ENCODE data around the gene CUL2.

Gene CUL2

GRCh38 chr10:35090162-35090954, at the start of gene CUL2:
CUL2 (minus strand) TSS chr10:35090341; CDS start chr10:35071317, 19,024 bp downstream.
- H3K27ac ChIP-seq (ENCODE audit: extremely low read depth, low read depth, low read length) = peak within 1 kb of the TSS; percentile 72
- peak within 1 kb of the TSS; percentile 84 for H3K4me3 ChIP-seq (ENCODE audit: low read depth, low read length)
- H3K4me1 ChIP-seq (ENCODE audit: control insufficient read depth, insufficient read depth, low read length) = peaks cover 6% of the 10 kb centered on the region; the same call in 1 of the 2 replicates
- no peaks in the 10 kb centered on the region for H3K9me3 ChIP-seq (ENCODE audit: control insufficient read depth, insufficient read depth, low read depth, low read length)
- ChIA-PET CTCF (interaction anchor here (1.0 kb wide), 1 partner anchor 36 kb away, joined by 3 read pairs; no protein-coding TSS in a partner anchor), POLR2A (interaction anchor here (1.1 to 1.6 kb wide), 2 partner anchors 36 to 96 kb away, joined by 3 to 4 read pairs; partner anchors contain the start of gene CREM)
- H3K36me3 ChIP-seq (ENCODE audit: control insufficient read depth in 2 of 2, insufficient read depth in 1 of 2, low read length in 2 of 2) = peaks cover 0 to 7% of the 10 kb centered on the region in 2 experiments; a peak in 2 of 3 replicates
- TF ChIP-seq AEBP2 (tag by site-specific recombination; IDR thresholded peaks at IDR 0.05; ENCODE audit: borderline replicate concordance) (no peak), ZBTB26 (tag by site-specific recombination; optimal IDR thresholded peaks at IDR 0.05) (peak; percentile 61), YY1 (tag by site-specific recombination; IDR thresholded peaks at IDR 0.05) (peak; percentile 74), ZNF580 (tag by site-specific recombination; IDR thresholded peaks at IDR 0.05) (0 out of 2 replicates have a peak, but pooled peaks have one; percentile 44), ZNF354C (tag by site-specific recombination; IDR thresholded peaks at IDR 0.05; ENCODE audit: borderline replicate concordance, low read depth) (no peak), REST (tag by site-specific recombination; IDR thresholded peaks at IDR 0.05) (0 out of 2 replicates have a peak, but pooled peaks have one; percentile 28), ZNF544 (tag by site-specific recombination; IDR thresholded peaks at IDR 0.05) (no peak), ZNF585B (tag by site-specific recombination; IDR thresholded peaks at IDR 0.05) (no peak), ZNF621 (tag by site-specific recombination; IDR thresholded peaks at IDR 0.05) (no peak), SCRT1 (tag by site-specific recombination; IDR thresholded peaks at IDR 0.05; ENCODE audit: borderline replicate concordance) (no peak), ZNF645 (tag by site-specific recombination; IDR thresholded peaks at IDR 0.05) (no peak), SP2 (tag by site-specific recombination; IDR thresholded peaks at IDR 0.05) (peak; percentile 32; the same call in 1 of the 2 replicates), ZNF138 (tag by site-specific recombination; IDR thresholded peaks at IDR 0.05; ENCODE audit: borderline replicate concordance) (no peak), PBX3 (CRISPR knock-in tag; IDR thresholded peaks at IDR 0.05) (no peak), ZNF76 (tag by site-specific recombination; IDR thresholded peaks at IDR 0.05; ENCODE audit: borderline replicate concordance, low read depth) (peak; percentile 65; the same call in 1 of the 2 replicates), ZNF423 (tag by site-specific recombination; IDR thresholded peaks at IDR 0.05) (no peak), ZNF2 (tag by site-specific recombination; IDR thresholded peaks at IDR 0.05) (peak; percentile 87), ZNF416 (tag by site-specific recombination; IDR thresholded peaks at IDR 0.05) (no peak), BCL11A (tag by site-specific recombination; IDR thresholded peaks at IDR 0.05; ENCODE audit: low read depth) (no peak), ZBTB7A (tag by site-specific recombination; IDR thresholded peaks at IDR 0.05; ENCODE audit: low read depth) (0 out of 2 replicates have a peak, but pooled peaks have one; percentile 65), ZNF626 (tag by site-specific recombination; IDR thresholded peaks at IDR 0.05) (no peak), FEZF1 (tag by site-specific recombination; IDR thresholded peaks at IDR 0.05) (peak; percentile 20; the same call in 1 of the 2 replicates), ZNF10 (tag by site-specific recombination; IDR thresholded peaks at IDR 0.05) (peak; percentile 59), ZNF362 (tag by site-specific recombination; IDR thresholded peaks at IDR 0.05) (no peak), ZNF335 (tag by site-specific recombination; conservative IDR thresholded peaks at IDR 0.05) (peak; percentile 90), ZNF221 (tag by site-specific recombination; IDR thresholded peaks at IDR 0.05; ENCODE audit: borderline replicate concordance) (no peak), ZNF16 (tag by site-specific recombination; IDR thresholded peaks at IDR 0.05; ENCODE audit: low read depth) (no peak)

Measured in HEK293 (cell line).